ENCODE data around the gene RPL38.

The RPL38 gene

DNA sequence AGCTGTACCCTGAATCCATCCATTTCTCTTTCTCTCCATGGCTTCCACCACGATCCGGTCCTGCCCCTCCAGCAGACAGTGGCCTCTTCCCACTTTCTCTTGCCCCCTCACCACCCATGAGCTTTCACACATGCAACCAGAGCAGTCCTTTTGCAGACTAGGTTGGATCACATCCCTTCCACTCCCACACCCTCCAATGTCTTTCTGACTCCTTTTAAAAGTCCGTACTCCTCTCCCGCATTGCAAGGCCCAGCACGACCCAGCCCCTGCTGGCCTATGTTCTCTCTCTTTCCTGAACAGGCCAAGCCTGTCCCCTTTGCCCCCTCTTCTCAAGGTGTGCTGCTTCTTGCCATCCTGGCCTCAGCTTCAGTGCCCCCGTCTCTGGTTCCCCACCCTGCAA, 48.1 kb downstream of the RPL38 start:
- peaks cover 30% of the 10 kb centered on the region for H3K36me3 ChIP-seq
- TF ChIP-seq CTCF (IDR thresholded peaks at IDR 0.05; ENCODE audit: low read depth, low read length) = no peak
- DNase-seq = no peak
- no peaks in the 10 kb centered on the region for H3K9me3 ChIP-seq (ENCODE audit: severe bottlenecking)
- H3K4me3 ChIP-seq (ENCODE audit: low read depth, low read length) = no peak overlapping the region
- H3K27me3 ChIP-seq (ENCODE audit: insufficient read depth, low read depth, severe bottlenecking) = no peaks in the 10 kb centered on the region
- H3K27ac ChIP-seq = no peak overlapping the region; the same call in 1 of the 2 replicates

DNA sequence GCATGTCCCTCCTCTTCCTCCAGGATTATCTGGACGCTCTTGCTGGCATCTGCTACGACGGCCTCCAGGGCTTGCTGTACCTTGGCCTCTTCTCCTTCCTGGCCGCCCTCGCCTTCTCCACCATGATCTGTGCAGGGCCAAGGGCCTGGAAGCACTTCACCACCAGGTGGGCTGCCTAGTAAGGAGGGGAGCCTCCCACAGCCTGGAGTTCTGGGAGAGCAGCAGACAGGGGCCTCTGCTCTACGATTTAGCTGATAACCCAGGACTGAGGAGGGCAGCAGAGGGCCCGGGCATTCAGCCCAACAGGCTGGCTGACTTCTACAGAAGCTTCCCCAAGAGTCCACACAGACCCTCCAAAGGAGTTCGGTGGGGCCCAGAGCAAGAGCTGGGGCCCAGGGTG, 48.7 kb downstream of the RPL38 start:
- Histone ChIP-seq H3K36me3 (peaks cover 29% of the 10 kb centered on the region), H3K27me3 (ENCODE audit: insufficient read depth, low read depth, severe bottlenecking) (no peaks in the 10 kb centered on the region), H3K4me3 (ENCODE audit: low read depth, low read length) (no peak overlapping the region), H3K27ac (no peak overlapping the region; the same call in 1 of the 2 replicates), H3K9me3 (ENCODE audit: severe bottlenecking) (no peaks in the 10 kb centered on the region)
- no peak for TF ChIP-seq CTCF (IDR thresholded peaks at IDR 0.05; ENCODE audit: low read depth, low read length)
- DNase-seq = no peak

DNA sequence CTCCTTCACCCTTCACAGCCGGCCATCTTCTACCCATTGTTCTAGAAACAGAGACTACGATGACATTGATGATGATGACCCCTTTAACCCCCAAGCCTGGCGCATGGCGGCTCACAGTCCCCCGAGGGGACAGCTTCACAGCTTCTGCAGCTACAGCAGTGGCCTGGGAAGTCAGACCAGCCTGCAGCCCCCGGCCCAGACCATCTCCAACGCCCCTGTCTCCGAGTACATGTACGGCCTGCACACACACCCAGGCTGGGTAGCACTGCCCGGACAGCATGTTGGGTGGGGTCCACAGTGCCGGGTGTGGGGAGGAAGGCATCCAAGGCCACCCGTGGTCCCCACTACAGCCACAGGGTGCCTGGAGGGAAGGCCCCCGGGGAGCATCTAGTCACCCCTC, 49.6 kb downstream of the RPL38 start:
- DNase-seq = no peak
- Histone ChIP-seq H3K27me3 (ENCODE audit: insufficient read depth, low read depth, severe bottlenecking) (no peaks in the 10 kb centered on the region), H3K4me3 (ENCODE audit: low read depth, low read length) (no peak overlapping the region), H3K27ac (no peak overlapping the region), H3K36me3 (peaks cover 29% of the 10 kb centered on the region), H3K9me3 (ENCODE audit: severe bottlenecking) (no peaks in the 10 kb centered on the region)
- TF ChIP-seq CTCF (IDR thresholded peaks at IDR 0.05; ENCODE audit: low read depth, low read length) = no peak

DNA sequence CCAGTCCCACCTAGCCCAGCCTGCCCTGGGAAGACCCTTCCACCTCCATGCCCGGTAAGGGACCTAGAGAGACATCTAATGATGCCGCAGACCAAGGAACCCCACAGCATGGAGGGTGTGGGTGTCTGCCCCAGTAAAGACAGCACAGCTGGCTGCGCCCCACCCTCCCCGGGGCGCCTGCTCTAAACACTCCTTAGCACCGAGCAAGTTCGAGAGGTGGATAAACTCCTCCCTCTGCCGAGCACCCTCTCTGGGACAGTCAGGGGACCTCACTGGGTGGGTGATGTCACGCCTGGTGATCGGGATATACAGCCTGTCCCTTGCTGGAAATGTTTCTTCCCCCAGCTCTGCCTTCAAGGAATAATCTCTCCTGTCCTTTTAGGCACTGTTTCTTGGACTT, 53.8 kb downstream of the RPL38 start:
- Histone ChIP-seq H3K9me3 (ENCODE audit: severe bottlenecking) (no peaks in the 10 kb centered on the region), H3K4me3 (ENCODE audit: low read depth, low read length) (no peak overlapping the region), H3K27me3 (ENCODE audit: insufficient read depth, low read depth, severe bottlenecking) (no peaks in the 10 kb centered on the region), H3K27ac (no peak overlapping the region), H3K36me3 (peaks cover 38% of the 10 kb centered on the region)
- DNase-seq = no peak
- TF ChIP-seq CTCF (IDR thresholded peaks at IDR 0.05; ENCODE audit: low read depth, low read length) = no peak

DNA sequence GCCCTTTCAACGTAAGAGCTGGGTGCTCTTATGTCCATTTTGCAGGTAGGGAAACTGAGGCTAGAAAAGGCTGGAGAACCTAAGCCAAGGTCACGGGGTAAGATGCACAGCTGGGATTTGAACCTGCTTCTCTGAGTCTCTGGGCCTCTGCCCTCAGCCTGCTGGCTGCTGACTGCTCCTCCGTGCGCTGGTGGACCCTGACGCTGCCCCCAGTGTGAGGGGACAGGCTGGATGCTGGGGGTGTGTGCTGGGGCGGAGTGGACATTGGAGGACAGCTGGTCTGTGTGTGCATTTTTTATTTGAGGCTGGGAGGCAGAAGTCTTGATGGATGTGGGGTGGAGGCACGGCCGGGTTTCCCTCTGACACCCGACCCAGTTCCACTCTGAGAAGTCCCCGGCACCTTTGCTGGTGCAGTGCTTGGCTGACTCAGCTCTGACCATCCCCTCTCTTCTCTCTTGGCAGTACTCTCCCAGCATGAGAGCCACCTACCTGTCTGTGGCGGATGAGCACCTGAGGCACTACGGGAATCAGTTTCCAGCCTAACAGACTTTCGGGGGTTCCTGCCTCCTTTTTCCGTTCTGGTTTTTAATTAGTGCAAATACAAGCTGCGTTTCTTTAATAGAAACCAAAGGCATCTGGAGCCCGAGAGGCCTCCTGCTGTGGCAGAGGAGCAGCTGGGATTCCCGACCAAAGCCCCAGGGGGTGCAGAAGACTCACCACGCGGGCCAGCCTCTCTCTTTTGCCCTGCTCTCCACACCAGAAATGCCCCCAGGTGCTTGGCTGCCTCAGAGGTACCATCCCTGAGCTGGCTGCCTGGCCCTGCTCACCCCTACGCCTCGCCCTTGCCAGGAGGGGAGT, 56.4 kb downstream of the RPL38 start:
- no peaks in the 10 kb centered on the region for H3K27me3 ChIP-seq (ENCODE audit: insufficient read depth, low read depth, severe bottlenecking)
- no peak overlapping the region for H3K27ac ChIP-seq
- H3K9me3 ChIP-seq (ENCODE audit: severe bottlenecking) = no peaks in the 10 kb centered on the region
- TF ChIP-seq CTCF (IDR thresholded peaks at IDR 0.05; ENCODE audit: low read depth, low read length) = no peak; the same call in 1 of the 2 replicates
- no peak overlapping the region for H3K4me3 ChIP-seq (ENCODE audit: low read depth, low read length)
- H3K36me3 ChIP-seq = peaks cover 18% of the 10 kb centered on the region
- DNase-seq = no peak
